NCI-H1417 (cell line): ENCODE data around the gene SHOC1.
"Not testable (repeated sequence)": the region's sequence is repeated elsewhere in the genome, so short reads cannot be mapped to it uniquely, and the experiment has no call there.

Experiments used
- DNase-seq, 3 experiments: peaks; one replicate each; lab custom pipeline; 2025; lab: John Stamatoyannopoulos, UW

The SHOC1 gene

DNA sequence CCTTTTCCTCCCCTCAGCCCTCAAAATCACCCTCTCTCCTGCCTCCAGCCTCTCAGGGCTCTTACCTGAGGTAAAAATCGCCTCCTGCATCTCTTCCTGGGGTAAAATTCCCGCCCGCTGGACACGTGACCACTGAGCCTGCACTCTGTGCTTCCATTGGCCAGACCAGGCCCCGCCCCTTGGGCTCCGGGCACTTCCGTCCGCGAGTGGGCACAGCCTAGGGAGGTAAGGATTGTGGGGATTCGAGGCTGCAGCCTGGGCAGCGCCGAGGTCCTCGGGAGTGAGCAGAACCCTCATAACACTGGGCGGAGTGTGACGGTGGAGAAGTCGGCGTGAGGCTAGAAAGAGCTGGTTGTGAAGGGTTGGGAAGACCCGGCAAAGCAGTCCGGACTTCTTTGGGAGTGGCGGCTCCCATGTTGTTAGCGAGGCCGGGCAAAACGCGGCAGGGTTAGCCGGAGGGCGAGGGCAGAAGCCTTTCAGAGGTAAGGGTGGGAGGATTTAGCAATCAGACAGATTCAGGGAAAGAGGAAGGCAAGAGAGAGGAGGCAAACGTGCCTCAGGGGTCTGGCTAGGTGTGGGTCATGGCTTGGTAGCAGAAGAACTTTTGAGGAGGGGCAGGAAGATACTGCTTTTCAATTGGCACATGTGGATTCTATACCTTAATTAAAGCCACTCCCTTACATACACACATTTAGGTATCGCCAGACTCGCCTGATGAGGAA, at the start of gene SHOC1:
SHOC1 (minus strand) TSS at position 103 of the 722 bp plus-strand sequence. CDS start 3,519 bp downstream, outside the sequence.
- no peak for DNase-seq

DNA sequence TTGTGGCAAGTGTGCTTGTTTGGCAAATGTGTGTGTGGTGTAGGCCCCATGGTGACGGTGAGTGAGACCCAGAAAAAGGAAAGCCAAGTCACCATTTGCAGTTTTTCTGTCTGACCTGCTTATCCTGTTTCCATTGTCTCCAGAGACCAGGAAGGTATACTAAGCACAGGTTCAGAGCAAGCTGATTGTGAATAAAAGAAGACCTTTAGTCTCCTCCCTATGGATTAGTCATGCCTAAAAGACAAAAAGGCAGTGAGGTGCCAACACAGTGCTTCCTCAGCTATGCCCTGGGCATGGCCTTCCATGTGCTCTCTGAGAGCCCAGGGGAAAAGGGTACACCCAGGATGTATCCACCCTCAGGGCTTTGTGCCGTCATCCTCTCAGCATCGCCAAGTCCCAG, 49.2 kb upstream of the SHOC1 start:
- DNase-seq: no peak

DNA sequence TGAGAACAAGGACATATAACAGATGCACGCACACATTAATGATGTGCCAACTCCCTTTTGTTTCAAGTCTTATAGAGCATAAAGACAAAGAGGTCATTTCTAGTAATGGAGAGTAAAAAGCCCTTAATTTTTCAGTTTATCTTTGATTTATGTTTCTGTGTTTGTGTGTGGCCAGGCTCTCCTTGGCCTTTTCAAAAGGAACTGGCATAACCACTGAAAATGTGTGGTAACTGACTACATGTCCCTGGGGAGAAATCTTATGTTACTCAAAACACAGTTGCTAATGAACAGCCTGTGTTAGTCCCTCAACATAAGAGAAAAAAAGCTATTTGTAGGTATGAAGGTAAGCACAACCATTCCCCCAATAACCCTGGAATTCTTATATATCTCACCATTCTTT, 47.6 kb upstream of the SHOC1 start:
- peak in 1 of 3 experiments; percentile 26 for DNase-seq

DNA sequence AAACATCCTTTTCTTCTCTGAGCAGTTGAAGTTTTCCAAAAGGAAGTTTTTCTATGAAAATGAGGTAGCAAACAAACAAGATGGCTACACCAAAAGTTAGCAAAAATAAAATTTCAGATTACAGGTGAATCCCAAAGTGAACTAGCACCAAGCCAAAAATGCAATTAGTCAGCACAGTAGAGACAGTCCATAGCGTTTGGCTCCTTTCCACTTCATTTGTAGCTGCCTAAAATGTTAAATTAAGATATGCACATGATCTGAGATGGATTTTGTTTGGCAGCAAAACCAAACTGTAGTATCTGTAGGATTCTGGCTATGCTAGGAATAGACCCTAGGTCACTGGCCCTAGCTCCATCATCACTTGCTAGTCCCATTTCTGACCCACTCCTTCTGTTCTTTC, 45.7 kb upstream of the SHOC1 start:
- DNase-seq: no peak

DNA sequence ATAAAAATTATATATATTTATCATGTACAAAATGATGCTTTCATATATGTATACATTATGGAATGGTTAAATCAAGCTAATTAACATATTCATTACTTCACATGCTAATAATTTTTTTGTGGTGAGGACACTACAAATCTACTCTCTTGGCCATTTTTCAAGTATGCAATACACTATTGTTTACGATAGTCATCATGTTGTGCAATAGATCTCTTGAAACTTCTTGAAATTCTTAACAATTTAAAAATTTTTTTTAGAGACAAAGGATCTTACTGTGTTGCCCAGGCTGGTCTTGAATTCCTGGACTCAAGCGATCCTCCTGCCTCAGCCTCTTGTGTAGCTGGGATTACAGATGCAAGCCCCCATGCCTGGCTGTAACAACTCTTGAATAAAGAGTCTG, 45.2 kb upstream of the SHOC1 start:
- no peak for DNase-seq

DNA sequence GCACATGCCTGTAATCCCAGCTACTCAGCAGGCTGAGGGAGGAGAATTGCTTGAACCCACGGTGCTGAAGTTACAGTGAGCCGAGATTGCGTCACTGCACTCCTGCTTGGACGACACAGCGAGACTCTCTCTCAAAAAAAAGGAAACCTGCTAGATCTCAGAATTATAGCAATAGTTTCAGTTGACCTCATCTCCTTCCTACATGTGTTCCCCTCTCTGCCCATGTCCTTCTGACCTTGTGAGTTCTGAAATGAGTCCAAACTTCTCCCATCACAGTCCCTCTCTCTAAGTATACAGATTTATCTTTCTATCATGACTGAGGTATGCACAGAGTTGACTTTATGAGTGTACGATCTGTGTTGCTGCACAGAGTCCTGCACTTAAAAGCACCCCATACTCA, 44.6 kb upstream of the SHOC1 start:
- DNase-seq: no peak

DNA sequence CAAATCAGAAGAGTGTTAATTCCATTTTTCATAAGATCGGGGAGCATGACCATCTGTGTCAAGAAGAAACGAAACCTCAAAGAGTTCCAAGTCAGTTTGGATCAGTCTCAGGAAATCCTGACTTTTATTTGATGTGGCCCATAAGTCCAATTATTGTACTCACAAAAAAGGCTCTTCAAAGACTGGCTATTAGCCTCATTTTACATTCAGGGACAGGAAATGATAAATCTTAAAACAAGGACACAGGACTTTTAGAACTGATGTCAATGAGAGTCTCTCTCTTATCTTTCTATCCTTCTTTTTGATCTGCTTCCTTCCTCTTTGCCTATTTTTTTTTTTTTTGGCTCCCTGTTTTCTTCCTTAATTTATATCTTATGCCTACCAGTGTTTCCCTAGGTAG, 43.7 kb upstream of the SHOC1 start:
- DNase-seq: no peak

DNA sequence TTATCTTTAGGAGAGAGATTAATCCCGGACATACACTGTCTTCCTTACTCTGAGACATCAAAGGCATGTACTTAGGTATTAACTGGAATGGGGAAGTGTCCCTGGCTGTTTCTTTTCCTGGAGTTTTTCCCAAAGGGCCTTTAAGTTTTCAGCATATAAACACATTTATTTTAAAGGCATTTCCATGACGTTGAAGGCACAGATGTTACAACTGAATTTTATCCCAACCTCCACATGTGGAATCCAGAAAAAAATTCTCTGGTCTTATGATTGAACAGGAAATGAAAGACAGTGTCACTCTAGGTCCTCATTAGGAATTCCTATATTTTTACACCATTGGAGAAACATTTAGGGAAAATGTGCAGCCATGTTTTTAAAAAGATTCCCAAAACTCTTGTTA, 41.6 kb upstream of the SHOC1 start:
- DNase-seq: no peak

DNA sequence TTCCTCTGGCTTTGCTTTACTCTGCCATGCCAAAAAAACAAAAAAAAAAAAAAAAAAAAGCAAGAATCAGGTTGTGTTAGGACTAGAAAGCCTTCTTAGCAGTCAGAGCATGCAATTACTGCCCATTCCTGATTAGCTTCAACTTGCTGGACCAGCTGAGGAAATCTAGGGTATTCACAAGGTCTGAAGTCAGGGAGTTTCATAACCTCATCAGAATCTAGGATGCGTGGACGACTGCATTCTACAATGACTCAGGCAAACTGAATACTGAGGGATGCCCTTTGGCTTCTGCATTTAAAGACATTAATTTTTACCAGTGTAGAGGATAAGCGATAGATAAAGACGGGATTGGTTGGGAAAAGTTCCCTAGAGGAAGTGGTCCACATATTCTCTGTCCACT, 39.2 kb upstream of the SHOC1 start:
- DNase-seq: no peak

DNA sequence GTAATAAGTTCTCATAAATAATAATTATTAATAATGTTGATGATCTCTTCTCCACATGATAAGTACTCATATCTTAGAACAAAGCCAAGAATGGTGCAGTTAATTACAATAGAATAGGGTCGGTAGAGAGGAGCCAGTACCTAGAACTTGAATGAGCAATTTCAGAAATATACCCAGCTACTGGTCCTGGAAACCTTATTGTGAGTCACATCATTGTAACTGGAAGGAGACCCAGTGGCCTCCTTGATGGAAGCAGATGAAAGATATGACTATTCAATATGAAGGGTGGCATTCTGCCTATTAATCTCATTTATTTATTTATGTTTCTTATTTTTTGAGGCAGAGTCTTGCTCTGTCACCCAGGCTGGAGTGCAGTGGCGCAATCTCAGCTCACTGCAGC, 37.7 kb upstream of the SHOC1 start:
- DNase-seq: no peak

DNA sequence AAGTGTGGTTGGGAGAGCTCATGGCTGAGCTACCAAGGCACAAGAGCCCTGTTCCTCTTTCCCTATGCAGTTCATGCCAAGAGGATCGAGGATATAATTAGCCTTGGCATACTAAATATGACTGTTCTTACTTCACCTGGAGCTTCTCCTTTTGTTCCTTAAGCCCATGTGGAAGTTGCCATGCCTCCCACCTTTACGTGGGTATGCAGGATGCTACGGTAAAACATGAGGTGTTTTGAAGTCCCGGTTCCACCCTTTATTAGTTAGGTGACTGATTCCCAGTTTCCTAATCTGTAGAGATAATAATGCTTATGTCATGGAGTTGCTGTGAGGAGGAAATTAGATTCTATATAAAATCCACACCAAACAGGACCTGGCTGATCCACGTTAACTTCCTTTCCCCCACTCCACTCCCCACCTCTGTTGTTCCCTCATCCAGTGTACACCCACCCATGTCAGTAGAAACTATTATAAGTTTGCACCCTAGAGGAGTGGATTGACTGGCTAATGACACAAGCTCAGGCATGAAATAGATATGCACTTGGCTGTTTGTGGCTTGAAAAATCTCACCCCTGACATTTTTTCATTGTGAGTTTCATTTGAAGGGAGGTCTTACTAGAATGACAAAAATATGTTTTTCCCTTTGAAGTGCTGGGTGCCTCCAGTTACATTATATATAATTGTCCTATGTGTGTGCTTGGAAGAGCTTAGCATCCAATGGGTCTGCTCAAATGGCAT, 36.8 kb upstream of the SHOC1 start:
- DNase-seq: no peak

DNA sequence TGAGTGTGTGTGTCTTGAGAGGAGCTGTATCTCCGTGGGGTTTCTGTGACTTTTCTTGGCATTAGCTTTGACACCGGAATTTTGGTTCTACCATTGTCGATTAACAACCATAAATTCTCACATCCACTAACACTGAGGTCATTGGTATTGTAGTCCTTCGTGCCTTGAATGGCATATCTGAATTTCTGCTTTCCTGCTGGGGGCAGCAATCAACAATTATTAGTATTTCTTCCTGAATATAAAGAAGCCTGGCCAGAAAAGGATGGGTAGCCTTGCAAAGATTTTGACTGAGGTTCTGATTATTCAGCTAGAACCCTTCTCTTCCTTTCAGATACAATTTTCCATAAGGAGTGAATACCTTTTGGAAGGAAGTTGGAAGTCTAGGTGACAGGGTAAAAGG, 33.5 kb upstream of the SHOC1 start:
- DNase-seq: peak in 1 of 3 experiments; percentile 25

DNA sequence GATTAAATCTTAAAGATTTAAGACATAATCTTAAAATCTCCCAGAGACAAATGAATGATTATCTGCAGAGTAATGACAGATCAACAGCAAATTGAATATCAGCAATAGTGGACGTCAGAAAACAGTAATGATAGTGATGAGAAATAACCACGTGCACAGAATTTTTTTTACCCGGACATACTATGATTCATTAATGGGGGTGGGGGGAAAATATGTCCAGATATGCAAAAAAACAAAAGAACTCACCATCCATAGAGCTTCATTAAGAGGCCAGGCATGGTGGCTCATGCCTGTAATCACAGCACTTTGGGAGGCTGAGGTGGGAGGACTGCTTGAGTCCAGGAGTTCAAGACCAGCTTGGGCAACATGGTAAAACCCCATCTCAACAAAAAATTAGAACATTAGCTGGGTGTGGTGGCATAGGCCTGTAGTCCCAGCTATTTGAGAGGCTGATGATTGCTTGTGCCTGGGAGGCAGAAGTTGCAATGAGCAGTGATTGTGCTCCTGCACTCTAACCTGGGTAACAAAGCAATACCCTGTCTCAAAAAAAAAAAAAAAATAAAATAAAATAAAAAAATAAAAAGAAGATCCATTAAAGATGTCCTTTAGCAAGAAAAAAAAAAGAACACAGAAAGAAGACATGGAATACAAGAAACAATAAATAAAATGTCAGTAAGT, 30.9 kb upstream of the SHOC1 start:
- no peak for DNase-seq

DNA sequence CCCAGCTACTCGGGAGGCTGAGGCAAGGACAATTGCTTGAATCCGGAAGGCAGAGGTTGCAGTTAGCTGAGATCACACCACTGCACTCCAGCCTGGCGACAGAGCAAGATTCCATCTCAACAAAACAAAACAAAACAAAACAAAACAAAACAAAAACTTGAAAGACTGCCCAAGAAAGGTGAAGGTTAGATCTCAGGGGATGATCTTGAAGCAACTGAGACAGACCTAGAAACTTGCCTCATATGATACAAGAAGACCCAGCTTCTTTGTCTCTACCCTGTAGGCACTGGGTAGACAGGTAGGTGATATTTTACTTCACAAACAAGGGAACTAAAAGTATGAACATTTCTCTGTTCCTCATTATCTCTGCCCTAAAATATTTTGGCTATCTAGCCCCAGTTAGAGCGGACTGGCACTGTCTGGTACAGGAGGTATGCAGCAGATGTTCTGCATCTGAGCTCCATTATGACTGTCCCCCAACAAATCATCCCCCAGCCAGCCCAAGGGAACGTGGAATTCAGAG, 26.3 kb upstream of the SHOC1 start:
- no peak for DNase-seq

DNA sequence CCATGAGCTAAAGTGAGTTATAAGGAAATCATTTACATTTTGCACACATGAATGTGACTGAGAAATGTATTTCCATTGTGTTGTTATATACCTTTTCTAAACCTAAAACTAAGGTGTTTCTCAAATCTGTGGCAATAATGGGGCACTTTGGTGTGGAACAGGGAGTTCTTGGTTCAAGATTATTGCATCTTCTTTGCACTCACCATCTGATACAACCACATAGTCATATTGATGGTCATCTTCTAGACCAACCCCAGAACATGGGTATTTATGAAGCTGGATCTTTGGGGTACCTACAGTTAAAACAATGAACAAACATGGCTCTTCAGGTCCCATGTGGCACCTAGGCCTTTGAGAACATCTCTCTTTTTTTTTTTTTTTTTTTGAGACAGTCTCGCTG, 24.6 kb upstream of the SHOC1 start:
- DNase-seq: no peak

DNA sequence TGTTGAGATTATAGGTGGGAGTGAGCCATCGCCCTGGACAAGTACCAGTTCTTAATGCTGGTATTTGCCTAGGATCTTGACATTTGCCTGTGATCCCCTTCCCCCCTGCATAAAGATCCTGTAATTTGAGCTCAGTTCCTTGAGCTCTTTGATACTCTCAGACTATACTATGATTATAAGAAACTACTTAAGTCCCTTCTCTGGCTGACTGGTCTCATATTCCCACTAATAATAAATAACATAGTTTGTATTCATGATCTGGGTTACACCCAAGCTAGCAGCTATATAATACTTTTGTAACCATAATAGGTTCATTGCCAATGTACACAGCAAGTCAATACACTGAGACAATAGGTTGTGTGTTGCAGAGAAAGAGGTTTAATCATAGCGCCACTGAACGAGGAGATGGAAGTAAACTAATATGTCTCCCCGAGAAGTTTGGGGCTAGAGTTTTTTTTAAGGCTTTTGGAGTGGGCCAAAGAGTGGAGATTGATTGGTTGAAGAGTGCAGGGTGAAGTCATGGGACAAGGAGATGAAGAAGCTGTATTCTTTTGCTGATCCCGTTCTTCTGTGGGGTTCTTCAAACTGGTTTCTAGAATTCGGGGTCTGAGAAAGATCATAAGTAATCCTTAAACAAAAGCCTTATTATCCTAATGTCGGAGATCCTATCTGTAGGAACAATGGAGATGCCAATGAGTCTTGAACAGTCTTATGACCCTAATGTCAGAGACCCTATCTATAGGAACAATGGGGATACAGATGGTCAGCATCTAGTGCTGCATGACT, 20.7 kb upstream of the SHOC1 start:
- DNase-seq: no peak

DNA sequence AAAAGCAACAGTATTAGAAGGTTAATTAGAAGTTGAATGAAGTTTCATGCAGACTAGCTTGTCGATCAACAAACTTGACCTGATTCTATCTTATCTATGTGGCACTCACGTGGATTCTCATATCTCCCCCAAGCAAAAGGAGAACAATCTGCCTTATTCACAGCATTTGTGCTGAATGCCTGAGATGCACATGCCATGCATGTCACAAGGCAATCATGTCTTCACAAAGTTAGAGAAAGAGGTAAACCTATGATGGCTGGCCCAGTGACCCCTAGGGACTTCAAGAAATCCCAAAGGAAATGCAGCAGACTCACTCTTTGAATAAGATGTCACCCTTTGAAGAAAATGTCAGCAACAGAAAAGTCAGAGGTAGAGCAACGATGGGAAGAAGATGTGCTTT, 17.6 kb upstream of the SHOC1 start:
- DNase-seq: no peak

DNA sequence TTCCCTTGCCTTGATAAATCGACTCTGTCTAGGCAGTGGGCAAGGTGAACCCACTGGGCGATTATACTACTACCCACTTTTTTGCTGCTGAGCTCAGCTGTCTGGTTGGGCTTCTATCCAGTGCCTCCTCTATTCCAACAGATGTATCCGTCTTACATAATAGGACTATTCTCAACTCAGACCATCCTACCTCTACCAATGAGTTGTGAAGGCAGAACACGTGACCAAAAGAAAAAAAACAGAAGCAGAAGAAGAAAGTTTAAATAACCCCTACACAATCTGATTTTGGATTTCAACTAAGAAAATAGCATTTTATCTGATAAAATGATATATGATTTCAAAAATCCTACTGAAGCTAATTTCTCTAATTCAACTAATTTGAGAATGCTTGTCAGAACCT, 16.2 kb upstream of the SHOC1 start:
- DNase-seq: no peak

DNA sequence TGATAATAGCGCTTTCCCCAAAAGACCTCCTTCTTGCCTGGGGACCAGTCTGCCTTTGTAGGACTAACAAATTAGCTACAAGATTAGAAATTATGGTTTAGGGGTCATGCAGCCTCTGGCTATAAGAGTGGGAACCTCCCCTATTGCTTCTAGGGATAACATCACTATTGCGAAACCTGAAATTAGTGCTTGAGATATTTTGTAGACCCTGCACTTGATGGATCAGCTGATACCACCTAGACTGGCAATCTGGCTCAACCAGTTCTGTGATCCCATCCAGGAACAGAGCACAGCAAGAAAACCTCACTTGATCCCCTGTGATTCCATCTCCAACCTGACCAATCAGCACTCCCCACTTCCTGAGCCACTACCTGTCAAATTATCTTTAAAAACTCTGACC, 15.7 kb upstream of the SHOC1 start:
- not testable (repeated sequence) for DNase-seq

DNA sequence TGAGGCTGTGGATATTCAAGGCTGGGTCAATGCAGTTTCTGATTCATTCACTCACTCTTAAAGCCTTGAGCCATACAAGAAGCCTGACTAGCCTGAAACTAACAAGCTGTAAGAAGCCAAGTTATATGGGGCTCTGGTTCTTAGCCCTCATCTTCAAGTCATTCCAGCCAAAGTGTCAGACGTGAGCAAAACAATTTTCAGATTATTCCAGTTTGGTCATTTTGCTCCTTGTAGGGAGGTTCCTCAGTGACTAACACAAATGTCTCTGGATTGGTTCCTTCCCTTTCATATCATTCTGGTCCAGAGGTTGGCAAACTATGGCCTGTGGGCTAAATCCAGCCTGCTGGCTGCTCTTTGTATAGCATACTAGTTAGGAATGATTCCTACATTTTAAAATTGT, 12.5 kb upstream of the SHOC1 start:
- DNase-seq: no peak

DNA sequence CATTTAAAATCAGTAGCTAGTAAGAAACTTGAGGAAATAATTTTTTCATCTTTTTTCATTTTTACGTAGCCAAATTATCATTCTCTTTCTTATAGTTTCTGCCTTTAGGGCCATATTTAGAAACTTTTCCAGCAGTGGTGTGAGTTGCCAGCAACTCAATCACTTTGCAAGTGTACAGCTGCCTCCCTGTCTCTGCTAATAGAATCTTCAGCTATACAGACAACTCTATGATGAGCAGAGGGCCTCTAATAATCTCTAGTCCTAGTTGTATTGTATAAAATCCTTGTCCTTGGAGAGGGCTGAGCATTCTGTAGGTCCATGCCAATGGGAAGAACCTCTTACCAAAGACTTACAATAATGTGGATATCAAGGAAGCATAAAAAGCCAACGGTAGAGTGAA, 11.5 kb upstream of the SHOC1 start:
- DNase-seq: no peak

DNA sequence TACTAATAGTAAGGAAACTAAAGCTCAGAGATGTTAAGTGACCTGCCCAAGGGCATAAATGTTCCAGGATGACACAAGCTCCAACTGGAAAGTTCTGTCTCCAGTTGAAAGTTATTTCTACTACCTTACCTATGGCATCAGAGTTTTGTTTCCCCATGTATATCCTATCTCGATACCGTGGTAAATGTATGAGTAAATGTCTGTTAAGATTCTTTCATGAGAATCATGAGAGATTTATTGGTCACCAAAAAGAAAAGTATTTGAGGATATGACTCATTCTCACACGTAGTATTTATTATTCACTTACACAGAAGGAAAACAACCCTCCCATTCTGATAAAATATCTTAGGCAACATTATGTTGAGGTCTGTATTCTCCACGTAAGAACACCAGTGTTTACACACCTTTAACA, 11.1 kb upstream of the SHOC1 start:
- DNase-seq: no peak
